HepG2 (cell line): ENCODE results near the gene HOXD3. TPM values are rescaled to one million over a fixed set of nuclear protein-coding genes. Genes with fewer than 3 reads are reported as not detected.

ENCODE experiments used
- ATAC-seq: fragments of 200-7000 bp; cut with Tn5 transposase; 3 replicates; pipeline ENCODE4 v1.9.1; 2020; ENCODE audit warnings: mild to moderate bottlenecking, moderate library complexity
- BruUV-seq: library from RNA; stranded (reverse); fragments of 400-500 nt; replicated peaks from 2 replicates; lab custom pipeline; 2021; lab: Mats Ljungman, UMichigan
- CTCF ChIA-PET: fragments of 300-600 bp; formaldehyde crosslinking; extraction: SDS; loops from one replicate; lab custom pipeline; 2021; ENCODE audit warnings: low total read pairs, inconsistent platforms, low intra/inter-chr PET ratio; lab: Yijun Ruan, JAX
- POLR2A ChIA-PET: fragments of 350-600 bp; sonication (Branson Sonifier 250); formaldehyde crosslinking; loops from one replicate; lab custom pipeline; 2020; ENCODE audit warnings: antibody characterized with exemption, inconsistent platforms; lab: Yijun Ruan, JAX
- DNase-seq: peaks from one replicate; pipeline ENCODE4 v3.0.0-alpha.2; 2015; ENCODE audit warnings: low spot score
- FAIRE-seq: peaks from 3 replicates; lab custom pipeline; 2011; peaks lifted over from hg19 to GRCh38; lab: Jason Lieb, UNC
- H2AFZ ChIP-seq: one replicate; pipeline ENCODE4 v1.6.1; 2011; ENCODE audit warnings: low read length, inconsistent platforms
- H3K27ac ChIP-seq: fragments of 300-600 bp; 3 replicates; pipeline ENCODE4 v1.8.0; 2011; ENCODE audit warnings: mixed run types, mild to moderate bottlenecking, mixed read lengths, low read length, inconsistent platforms; ENCODE audit not compliant: insufficient read depth; ENCODE audit errors: extremely low read length
- H3K27me3 ChIP-seq, 2 experiments: fragments of 200-600 bp in 1 of 2; 2 replicates in 1 of 2; 3 replicates in 1 of 2; pipeline versions ENCODE4 v1.6.0 to v1.8.0; 2011; ENCODE audit warnings: low read length in 2 of 2, mild to moderate bottlenecking in 2 of 2, moderate library complexity in 2 of 2, inconsistent platforms in 1 of 2; ENCODE audit not compliant: insufficient read depth in 2 of 2, control insufficient read depth in 1 of 2
- H3K36me3 ChIP-seq, 2 experiments: fragments of 200-600 bp in 1 of 2; replicated peaks in 1 of 2; 2 replicates in 1 of 2; 3 replicates in 1 of 2; pipeline versions ENCODE4 v1.5.1 to v1.8.0; 2011; ENCODE audit warnings: low read length in 2 of 2, inconsistent platforms in 1 of 2; ENCODE audit not compliant: insufficient read depth in 2 of 2, control insufficient read depth in 1 of 2
- H3K4me1 ChIP-seq: 2 replicates; pipeline ENCODE4 v1.5.1; 2012; ENCODE audit warnings: low read length, inconsistent platforms; ENCODE audit not compliant: insufficient read depth
- H3K4me2 ChIP-seq: 2 replicates; pipeline ENCODE4 v1.6.0; 2011; ENCODE audit warnings: low read depth, low read length, inconsistent platforms
- H3K4me3 ChIP-seq, 3 experiments: fragments of 200-600 bp in 1 of 3; sonication (generic), shearing (Covaris generic) in 1 of 3; replicated peaks in 1 of 3; 2 replicates each; pipeline ENCODE4 v1.5.1; 2011 to 2016; ENCODE audit warnings: low read length in 3 of 3, inconsistent platforms in 2 of 3, low read depth in 2 of 3, mild to moderate bottlenecking in 2 of 3, control low read depth in 1 of 3, mixed read lengths in 1 of 3; ENCODE audit not compliant: insufficient read depth in 1 of 3
- H3K79me2 ChIP-seq: one replicate; pipeline ENCODE4 v1.6.1; 2011; ENCODE audit warnings: low read length, inconsistent platforms; ENCODE audit not compliant: insufficient read depth
- H3K9ac ChIP-seq: 2 replicates; pipeline ENCODE4 v1.6.0; 2011; ENCODE audit warnings: mild to moderate bottlenecking, low read depth, low read length, inconsistent platforms; ENCODE audit not compliant: insufficient read depth
- H3K9me3 ChIP-seq: 2 replicates; pipeline ENCODE4 v1.5.1; 2012; ENCODE audit warnings: mild to moderate bottlenecking, low read length
- H4K20me1 ChIP-seq: 2 replicates; pipeline ENCODE4 v1.6.0; 2011; ENCODE audit warnings: inconsistent platforms, mild to moderate bottlenecking, low read length, moderate library complexity; ENCODE audit not compliant: insufficient read depth
- ETV5 ChIP-seq: IDR thresholded peaks from 2 replicates; pipeline ENCODE4 v1.6.1; 2018; ENCODE audit warnings: missing biosample characterization, missing genetic modification reagents, inconsistent platforms, borderline replicate concordance
- PHF21A ChIP-seq: sonication (generic); formaldehyde crosslinking; IDR thresholded peaks from 2 replicates; pipeline ENCODE4 v1.5.0; 2020; ENCODE audit warnings: mild to moderate bottlenecking, missing genetic modification reagents
- PTBP1 ChIP-seq: fragments of 200-400 bp; formaldehyde crosslinking; IDR thresholded peaks from 2 replicates; pipeline ENCODE4 v1.6.1; 2018; ENCODE audit warnings: low read length, low read depth; ENCODE audit not compliant: poor library complexity, severe bottlenecking
- SMAD3 ChIP-seq: sonication (generic); formaldehyde crosslinking; IDR thresholded peaks from 2 replicates; pipeline ENCODE4 v1.4.0; 2020; ENCODE audit warnings: missing genetic modification reagents
- ZNF251 ChIP-seq: sonication (generic); formaldehyde crosslinking; IDR thresholded peaks from 2 replicates; pipeline ENCODE4 v1.9.0; 2021; ENCODE audit warnings: mild to moderate bottlenecking, missing genetic modification reagents
- ZNF253 ChIP-seq: sonication (generic); formaldehyde crosslinking; IDR thresholded peaks from 2 replicates; pipeline ENCODE4 v1.8.0; 2022; ENCODE audit warnings: mild to moderate bottlenecking, missing genetic modification reagents, borderline replicate concordance
- ZNF383 ChIP-seq: sonication (generic); formaldehyde crosslinking; IDR thresholded peaks from 2 replicates; pipeline ENCODE4 v1.4.0; 2020; ENCODE audit warnings: missing genetic modification reagents, mild to moderate bottlenecking, borderline replicate concordance
- ZNF670 ChIP-seq: sonication (generic); formaldehyde crosslinking; IDR thresholded peaks from 2 replicates; pipeline ENCODE4 v1.8.0; 2022; ENCODE audit warnings: mild to moderate bottlenecking, missing genetic modification reagents, borderline replicate concordance
- ZNF788 ChIP-seq: sonication (generic); formaldehyde crosslinking; IDR thresholded peaks from 2 replicates; pipeline ENCODE4 v1.5.0; 2020; ENCODE audit warnings: mild to moderate bottlenecking, missing genetic modification reagents, borderline replicate concordance
- WGBS: methylation state at CpG from one replicate; pipeline ENCODE4 v1.1.6; 2017; ENCODE audit warnings: low lambda C conversion rate; 5-methylcytosine and 5-hydroxymethylcytosine counted together
- in situ Hi-C: cut with HindIII; loops from 2 replicates; pipeline ENCODE4 v1.10.0; 2017; ENCODE audit warnings: low pct_unique_long_range_greater_than_20kb; ENCODE audit not compliant: extremely low pct_ligation_motif_present
- intact Hi-C: fragments of 100-400 bp; cut with micrococcal nuclease; formaldehyde crosslinking; loops from one replicate; pipeline ENCODE4 v1.10.0; 2022; ENCODE audit not compliant: unreplicated experiment
- polyA plus RNA-seq, 8 experiments: library from polyadenylated mRNA; depleted of rRNA in 3 of 8; stranded (reverse) in 7 of 8; unstranded in 1 of 8; fragments of >200 nt; fragmentation: Illumina TruSeq in 4 of 8; extraction: Trizol in 4 of 8; gene quantifications; 2 replicates each; pipeline versions ENCODE4 v1.2.1 to v1.2.3, GENCODE V29; 2011 to 2016; ENCODE audit warnings: low read depth in 4 of 8, missing spikeins in 1 of 8, mixed read lengths in 1 of 8; ENCODE audit not compliant: insufficient read depth in 1 of 8
- total RNA-seq, 5 experiments: library from RNA; depleted of rRNA; stranded (reverse); fragments of >200 nt; fragmentation: Illumina TruSeq; extraction: Trizol; gene quantifications; 2 replicates each; pipeline ENCODE4 v1.2.3, GENCODE V29; 2016; ENCODE audit warnings: low read depth in 1 of 5
- TF ChIP-seq, protein P1 (sequence below): sonication (generic); formaldehyde crosslinking; IDR thresholded peaks from 2 replicates; pipeline ENCODE4 v1.4.0; 2020; ENCODE audit warnings: missing genetic modification reagents
- TF ChIP-seq, protein P2 (sequence below): sonication (generic); formaldehyde crosslinking; IDR thresholded peaks from 2 replicates; pipeline ENCODE4 v1.9.0; 2021; ENCODE audit warnings: missing genetic modification reagents, borderline replicate concordance
- TF ChIP-seq, protein P3 (sequence below): sonication (generic); formaldehyde crosslinking; IDR thresholded peaks from 2 replicates; pipeline ENCODE4 v1.5.1; 2020; ENCODE audit warnings: missing genetic modification reagents, mild to moderate bottlenecking, borderline replicate concordance
- TF ChIP-seq, protein P4 (sequence below): sonication (generic); formaldehyde crosslinking; IDR thresholded peaks from 2 replicates; pipeline ENCODE4 v1.4.0; 2020; ENCODE audit warnings: missing genetic modification reagents, borderline replicate concordance

The HOXD3 gene
- total and polyA plus RNA-seq, 2 of the 13 experiments (the other 11 are each of a cell fraction or from before 2014, with no cell fraction given): 0.05 to 0.09 TPM

DNA sequence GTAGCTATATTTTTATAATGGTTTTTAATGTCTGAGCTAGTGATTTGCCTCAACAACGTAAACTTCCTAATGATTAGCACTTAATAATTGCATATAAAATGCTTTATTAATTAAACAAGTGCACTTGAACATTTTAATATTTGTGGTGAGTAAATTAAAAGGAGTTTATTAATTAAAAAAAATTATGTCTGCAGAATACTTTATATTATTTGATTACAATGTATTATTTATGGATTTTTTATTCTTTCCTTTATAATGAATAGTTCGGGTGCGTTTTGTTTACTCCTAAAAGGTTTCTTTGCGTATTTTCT is 25.3 kb upstream of the HOXD3 start:
- ATAC-seq (no peak), FAIRE-seq (no peak), DNase-seq (no peak)
- ChIA-PET POLR2A (no interaction called here), CTCF (no interaction called here)
- Histone ChIP-seq H2AFZ (no peak overlapping the region), H3K9me3 (no peaks in the 10 kb centered on the region), H3K27ac (no peak overlapping the region), H3K36me3 (no peaks in the 10 kb centered on the region), H3K4me2 (peak overlapping the region; percentile 51), H3K27me3 (peaks cover 12 to 84% of the 10 kb centered on the region in 2 experiments), H4K20me1 (no peaks in the 10 kb centered on the region), H3K4me3 (0 out of 6 replicates have a peak overlapping the region, but pooled peaks of 1 of the 3 experiments have one; percentile 8), H3K4me1 (no peaks in the 10 kb centered on the region), H3K9ac (no peak overlapping the region), H3K79me2 (no peaks in the 10 kb centered on the region)
- intact Hi-C loops: no loop called here
- BruUV-seq: no TSS peak
- in situ Hi-C loops: no loop called here
- WGBS: 20% methylated on average over 4 of the region's 4 CpGs
- TF ChIP-seq SMAD3 (CRISPR knock-in tag) (no peak), PHF21A (CRISPR knock-in tag) (no peak), ZNF670 (CRISPR knock-in tag) (no peak), PTBP1 (no peak), ETV5 (CRISPR knock-in tag) (no peak), ZNF253 (no peak), ZNF251 (CRISPR knock-in tag) (no peak), ZNF383 (no peak), ZNF788 (CRISPR knock-in tag) (no peak)
- TF ChIP-seq, protein P1, sequence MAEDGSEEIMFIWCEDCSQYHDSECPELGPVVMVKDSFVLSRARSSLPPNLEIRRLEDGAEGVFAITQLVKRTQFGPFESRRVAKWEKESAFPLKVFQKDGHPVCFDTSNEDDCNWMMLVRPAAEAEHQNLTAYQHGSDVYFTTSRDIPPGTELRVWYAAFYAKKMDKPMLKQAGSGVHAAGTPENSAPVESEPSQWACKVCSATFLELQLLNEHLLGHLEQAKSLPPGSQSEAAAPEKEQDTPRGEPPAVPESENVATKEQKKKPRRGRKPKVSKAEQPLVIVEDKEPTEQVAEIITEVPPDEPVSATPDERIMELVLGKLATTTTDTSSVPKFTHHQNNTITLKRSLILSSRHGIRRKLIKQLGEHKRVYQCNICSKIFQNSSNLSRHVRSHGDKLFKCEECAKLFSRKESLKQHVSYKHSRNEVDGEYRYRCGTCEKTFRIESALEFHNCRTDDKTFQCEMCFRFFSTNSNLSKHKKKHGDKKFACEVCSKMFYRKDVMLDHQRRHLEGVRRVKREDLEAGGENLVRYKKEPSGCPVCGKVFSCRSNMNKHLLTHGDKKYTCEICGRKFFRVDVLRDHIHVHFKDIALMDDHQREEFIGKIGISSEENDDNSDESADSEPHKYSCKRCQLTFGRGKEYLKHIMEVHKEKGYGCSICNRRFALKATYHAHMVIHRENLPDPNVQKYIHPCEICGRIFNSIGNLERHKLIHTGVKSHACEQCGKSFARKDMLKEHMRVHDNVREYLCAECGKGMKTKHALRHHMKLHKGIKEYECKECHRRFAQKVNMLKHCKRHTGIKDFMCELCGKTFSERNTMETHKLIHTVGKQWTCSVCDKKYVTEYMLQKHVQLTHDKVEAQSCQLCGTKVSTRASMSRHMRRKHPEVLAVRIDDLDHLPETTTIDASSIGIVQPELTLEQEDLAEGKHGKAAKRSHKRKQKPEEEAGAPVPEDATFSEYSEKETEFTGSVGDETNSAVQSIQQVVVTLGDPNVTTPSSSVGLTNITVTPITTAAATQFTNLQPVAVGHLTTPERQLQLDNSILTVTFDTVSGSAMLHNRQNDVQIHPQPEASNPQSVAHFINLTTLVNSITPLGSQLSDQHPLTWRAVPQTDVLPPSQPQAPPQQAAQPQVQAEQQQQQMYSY: no peak
- TF ChIP-seq, protein P2, sequence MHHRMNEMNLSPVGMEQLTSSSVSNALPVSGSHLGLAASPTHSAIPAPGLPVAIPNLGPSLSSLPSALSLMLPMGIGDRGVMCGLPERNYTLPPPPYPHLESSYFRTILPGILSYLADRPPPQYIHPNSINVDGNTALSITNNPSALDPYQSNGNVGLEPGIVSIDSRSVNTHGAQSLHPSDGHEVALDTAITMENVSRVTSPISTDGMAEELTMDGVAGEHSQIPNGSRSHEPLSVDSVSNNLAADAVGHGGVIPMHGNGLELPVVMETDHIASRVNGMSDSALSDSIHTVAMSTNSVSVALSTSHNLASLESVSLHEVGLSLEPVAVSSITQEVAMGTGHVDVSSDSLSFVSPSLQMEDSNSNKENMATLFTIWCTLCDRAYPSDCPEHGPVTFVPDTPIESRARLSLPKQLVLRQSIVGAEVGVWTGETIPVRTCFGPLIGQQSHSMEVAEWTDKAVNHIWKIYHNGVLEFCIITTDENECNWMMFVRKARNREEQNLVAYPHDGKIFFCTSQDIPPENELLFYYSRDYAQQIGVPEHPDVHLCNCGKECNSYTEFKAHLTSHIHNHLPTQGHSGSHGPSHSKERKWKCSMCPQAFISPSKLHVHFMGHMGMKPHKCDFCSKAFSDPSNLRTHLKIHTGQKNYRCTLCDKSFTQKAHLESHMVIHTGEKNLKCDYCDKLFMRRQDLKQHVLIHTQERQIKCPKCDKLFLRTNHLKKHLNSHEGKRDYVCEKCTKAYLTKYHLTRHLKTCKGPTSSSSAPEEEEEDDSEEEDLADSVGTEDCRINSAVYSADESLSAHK (CRISPR knock-in tag): no peak
- TF ChIP-seq, protein P3, sequence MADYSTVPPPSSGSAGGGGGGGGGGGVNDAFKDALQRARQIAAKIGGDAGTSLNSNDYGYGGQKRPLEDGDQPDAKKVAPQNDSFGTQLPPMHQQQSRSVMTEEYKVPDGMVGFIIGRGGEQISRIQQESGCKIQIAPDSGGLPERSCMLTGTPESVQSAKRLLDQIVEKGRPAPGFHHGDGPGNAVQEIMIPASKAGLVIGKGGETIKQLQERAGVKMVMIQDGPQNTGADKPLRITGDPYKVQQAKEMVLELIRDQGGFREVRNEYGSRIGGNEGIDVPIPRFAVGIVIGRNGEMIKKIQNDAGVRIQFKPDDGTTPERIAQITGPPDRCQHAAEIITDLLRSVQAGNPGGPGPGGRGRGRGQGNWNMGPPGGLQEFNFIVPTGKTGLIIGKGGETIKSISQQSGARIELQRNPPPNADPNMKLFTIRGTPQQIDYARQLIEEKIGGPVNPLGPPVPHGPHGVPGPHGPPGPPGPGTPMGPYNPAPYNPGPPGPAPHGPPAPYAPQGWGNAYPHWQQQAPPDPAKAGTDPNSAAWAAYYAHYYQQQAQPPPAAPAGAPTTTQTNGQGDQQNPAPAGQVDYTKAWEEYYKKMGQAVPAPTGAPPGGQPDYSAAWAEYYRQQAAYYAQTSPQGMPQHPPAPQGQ: no peak
- TF ChIP-seq, protein P4, sequence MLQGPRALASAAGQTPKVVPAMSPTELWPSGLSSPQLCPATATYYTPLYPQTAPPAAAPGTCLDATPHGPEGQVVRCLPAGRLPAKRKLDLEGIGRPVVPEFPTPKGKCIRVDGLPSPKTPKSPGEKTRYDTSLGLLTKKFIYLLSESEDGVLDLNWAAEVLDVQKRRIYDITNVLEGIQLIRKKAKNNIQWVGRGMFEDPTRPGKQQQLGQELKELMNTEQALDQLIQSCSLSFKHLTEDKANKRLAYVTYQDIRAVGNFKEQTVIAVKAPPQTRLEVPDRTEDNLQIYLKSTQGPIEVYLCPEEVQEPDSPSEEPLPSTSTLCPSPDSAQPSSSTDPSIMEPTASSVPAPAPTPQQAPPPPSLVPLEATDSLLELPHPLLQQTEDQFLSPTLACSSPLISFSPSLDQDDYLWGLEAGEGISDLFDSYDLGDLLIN: no peak
